NCI-H1694 treated with DMSO at 0.1 percent for 48 hours (cell line): Measurements from ENCODE around the gene IFT27.
A peak's percentile ranks its signal among the peaks of the same experiment; 100 is the strongest.
"Not testable (repeated sequence)": the region's sequence is repeated elsewhere in the genome, so short reads cannot be mapped to it uniquely, and the experiment has no call there.

Experiments used
- DNase-seq: peaks from one replicate; lab custom pipeline; 2025; lab: John Stamatoyannopoulos, UW

IFT27 gene

DNA sequence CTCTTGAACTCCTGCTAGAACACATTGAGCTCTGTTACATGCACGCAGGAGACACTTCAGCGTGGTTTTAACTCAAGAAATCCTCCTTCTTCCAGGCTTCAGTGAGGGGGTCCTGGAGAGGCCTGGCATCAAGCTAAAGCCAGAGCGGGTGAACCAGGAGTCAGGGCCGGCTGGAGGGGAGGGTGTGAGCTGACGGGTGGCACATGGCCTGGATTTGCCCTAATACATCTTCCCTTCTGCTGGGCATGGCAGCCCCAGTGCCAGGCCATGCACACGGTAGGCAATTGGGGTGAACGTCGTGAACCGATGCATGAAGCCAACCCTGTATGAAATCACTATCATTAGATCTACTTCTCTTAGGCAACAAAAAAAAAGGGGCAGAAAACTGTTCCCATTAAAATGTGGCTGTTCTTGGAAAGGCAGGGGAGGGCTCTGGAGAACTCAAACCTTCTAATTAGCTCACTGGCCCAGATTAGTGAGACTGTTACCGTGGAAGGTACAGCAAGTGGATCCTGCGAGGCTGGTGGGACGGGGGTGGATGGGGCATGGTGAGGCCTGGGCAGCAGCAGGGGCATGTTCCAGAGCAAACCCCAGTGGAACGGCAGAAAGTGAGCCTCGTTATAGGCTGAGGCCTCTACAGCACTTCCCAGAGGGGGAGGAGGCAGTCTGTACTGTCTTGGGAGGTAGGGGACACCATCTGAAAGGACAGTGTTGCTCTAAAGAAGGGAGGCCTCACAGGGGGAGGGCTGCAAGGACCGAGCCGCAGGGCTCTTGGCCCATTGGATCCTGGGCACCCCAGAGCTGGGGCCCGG lies 10.6 kb downstream of the IFT27 start:
- DNase-seq, result no peak

DNA sequence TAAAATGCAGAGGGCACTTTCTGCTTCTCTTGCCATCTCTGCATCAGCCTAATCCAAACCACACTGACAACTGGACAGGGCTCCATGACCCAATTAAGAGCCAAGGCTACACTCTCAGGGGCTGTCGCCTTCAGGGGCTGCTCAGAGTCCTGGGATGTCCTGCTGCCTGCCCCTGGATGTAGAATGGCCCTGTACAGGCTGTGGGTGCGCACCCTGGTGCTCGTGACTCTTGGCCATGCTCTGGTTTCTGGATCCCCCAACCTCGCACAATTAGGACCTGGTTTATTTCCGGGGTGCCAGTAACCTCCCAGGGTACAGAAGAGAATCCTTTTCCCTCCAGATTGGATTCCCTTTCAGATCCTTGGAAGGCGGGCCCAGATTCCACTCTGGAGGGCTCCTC lies 11.3 kb downstream of the IFT27 start:
- DNase-seq, result no peak

DNA sequence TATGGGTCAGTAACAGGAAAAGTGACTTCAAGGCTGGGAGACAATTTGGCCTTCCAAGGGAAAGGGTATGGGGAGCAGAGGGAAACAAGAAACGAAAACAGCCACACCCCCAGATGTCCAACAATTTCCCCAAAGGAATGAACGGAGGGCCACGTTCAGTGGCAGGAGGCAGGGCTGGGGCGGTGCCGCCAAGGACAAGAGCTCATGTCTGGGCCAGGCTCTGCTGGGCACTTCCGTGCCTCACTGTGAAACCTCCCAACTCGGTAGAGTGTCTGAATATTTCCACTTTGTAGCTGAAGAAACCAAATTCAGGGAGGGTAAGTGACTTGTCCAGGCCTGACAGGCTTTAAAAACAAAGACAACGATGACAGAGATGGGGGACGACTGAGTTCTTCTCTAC lies 11.9 kb downstream of the IFT27 start:
- no peak for DNase-seq

DNA sequence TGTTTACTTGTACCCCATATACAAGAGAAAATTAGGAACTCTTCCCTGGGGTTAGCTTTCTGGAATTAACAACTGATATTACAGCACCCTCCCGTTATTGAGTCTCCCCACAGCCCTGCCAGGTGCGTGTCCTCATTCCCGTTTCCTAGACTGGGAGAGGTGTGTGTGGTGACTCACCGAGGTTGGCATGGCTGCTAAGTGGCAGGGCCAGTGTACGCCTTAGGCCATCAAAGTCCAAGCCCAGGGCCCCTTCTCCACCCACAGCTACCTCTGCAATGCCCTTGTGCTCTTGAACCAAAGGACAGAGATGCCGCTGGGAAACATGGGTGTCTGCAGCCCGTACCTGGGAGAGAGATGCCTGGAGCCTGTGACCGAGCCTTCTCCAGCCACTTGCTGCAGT lies 12.3 kb downstream of the IFT27 start:
- DNase-seq, result no peak

DNA sequence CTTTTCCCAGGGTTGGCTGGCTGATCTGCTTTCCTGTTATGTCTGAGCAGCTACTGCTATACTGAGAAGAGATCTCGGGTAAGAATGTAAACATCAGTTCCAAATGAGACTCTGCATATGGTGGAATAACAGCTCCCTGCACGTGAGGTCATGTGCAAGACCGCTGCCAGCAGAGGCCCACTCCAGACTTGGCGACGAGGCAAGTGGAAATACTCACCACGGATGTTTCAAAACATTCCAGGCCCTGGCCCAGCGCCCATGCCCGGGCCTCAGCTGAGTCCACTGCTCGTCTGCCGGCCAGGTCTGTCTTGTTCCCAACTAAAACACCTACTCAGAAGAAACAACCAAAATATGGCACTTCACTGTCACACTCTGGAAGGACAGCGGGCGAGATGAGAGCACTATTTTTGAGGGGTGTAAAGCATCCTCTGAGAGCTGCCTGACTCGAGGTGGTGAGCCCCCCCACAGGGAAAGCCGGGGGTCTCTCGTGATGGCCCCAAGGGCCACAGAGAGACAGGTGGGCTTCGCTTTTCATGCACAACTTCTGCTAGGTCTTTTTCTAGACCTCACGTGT lies 13.1 kb downstream of the IFT27 start:
- no peak for DNase-seq

DNA sequence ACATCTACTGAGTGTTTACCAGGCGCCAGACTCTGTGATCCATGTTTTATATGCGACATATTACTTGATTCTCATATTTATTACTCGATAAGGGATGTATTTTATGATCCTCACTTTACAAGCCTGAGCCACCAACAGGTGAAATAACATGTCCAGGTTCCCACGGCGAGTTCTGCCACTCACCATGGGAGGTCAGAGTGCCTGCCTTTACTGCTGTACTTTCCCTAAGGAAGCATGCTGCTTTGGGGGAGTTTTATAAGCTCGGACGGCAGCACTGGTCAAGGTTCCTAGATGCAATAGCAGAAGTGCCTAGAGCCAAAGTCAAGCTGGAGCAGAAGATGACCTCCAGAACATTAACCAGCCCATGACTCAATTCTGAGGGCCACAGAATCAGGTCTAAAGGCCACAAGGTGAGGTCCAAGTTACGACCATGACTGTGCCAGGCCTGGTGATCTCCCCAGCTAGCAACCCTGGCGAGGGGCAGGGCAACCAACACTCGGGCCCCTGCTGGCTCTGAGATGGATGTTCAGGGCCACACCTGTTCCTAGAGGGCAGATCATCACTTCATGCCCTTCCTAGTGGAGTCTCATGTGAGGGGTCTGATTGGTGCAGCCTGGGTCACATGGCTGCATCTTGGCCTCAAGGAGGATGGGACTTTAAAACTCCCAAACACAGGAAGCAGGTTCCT lies 14.2 kb downstream of the IFT27 start:
- DNase-seq, result no peak

DNA sequence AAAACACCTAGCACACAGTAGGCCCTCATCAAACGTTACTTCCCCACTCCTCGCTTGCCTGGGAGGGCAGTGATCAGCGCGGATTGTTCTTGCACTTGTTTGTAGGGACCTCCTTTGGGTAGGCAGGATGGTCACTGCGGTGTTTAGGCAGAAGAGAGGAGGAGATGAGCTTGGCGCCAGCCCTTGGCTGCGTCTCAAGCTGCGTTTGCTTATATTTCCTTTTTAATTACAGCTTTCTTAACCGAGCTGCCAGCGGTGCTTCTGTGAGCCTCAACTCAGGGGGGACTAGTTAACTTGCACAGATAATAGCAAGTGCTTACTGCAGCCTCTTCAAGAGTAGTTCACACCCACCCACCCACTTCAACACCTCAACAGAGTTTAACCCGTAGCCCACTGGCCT lies 15.1 kb downstream of the IFT27 start:
- DNase-seq, result no peak

DNA sequence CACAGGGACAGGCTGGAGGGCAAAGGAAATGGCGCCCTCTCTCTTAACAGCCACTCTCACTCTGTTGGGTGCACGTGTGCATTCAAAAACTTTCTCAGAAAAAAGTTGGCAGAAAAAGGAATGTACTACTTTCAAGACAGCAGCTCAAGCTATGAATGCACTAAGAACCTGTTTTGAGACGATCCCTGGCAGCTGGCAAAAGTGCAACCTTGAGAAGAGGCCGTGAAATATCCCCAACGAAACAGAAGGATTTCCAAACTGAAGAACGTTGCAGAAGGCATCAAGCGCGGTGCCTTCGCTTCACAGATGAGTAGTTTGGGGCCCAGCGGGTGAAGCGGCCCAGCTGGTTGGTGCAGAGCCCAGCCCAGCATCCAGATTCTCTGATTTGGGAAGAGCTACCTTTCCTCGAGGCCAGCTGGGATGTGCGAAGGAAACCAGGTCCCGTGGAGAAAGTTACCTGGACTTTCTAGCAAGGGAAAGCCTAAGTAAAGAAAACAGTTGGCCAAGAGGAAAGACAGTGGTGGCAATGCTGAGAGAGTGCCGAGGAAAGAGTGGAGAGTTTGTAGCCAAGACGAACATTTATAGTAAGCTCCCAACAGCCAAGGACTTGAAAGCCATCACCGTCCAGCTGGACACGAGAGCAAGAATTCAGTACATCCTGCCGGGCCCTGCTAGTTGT lies 16.3 kb downstream of the IFT27 start:
- DNase-seq, result no peak

DNA sequence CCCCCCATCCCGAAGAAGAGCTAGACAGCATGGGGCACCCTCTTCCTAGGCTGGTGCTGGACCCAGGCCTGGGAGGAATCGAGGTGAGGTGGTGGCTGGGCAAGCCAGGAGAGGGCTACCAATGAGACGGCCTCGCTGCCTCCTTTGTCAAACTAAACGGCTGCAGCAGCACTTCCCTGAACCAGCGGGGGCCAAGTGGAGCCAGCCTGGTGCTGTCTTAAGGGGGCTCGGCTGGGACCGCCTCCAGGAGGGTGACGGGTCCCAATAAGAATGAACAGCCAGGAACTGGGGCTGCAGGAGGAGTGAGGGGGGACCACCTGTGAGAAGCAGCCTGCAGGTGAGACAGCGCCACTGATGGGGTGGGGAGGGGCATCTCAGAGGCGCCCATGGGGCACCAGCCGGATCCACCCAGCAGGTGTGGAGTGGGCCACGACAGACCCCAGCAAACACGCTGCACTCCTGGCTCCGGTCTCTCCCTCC lies 17.1 kb downstream of the IFT27 start:
- no peak for DNase-seq

DNA sequence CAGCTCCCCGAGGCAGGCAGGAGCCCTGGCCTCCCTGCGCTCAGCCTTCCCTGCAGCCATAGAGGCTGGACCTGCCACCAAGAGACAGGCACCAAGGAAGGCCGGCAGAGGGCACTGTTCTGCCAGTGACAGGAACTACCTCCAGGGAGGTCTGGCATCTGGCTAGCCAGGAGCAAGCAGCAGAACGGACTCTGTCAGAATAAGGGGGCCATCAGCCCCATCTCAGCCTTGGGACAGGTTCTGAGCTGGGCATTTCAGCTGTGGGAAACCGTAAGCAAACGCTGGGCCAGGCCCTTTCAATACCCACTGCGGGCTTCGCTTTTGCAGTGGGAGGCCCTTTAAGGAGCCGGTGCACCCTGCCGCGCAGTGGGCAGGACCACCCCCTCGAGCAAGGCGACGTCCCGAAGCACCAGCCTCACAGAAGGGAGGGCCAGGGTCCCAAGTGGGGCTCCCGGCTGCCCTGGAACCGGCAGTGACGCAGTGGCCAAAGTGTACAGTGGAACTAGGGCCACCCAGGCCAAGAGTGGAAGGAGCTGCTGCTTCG lies 18.2 kb downstream of the IFT27 start:
- peak; percentile 4 for DNase-seq

DNA sequence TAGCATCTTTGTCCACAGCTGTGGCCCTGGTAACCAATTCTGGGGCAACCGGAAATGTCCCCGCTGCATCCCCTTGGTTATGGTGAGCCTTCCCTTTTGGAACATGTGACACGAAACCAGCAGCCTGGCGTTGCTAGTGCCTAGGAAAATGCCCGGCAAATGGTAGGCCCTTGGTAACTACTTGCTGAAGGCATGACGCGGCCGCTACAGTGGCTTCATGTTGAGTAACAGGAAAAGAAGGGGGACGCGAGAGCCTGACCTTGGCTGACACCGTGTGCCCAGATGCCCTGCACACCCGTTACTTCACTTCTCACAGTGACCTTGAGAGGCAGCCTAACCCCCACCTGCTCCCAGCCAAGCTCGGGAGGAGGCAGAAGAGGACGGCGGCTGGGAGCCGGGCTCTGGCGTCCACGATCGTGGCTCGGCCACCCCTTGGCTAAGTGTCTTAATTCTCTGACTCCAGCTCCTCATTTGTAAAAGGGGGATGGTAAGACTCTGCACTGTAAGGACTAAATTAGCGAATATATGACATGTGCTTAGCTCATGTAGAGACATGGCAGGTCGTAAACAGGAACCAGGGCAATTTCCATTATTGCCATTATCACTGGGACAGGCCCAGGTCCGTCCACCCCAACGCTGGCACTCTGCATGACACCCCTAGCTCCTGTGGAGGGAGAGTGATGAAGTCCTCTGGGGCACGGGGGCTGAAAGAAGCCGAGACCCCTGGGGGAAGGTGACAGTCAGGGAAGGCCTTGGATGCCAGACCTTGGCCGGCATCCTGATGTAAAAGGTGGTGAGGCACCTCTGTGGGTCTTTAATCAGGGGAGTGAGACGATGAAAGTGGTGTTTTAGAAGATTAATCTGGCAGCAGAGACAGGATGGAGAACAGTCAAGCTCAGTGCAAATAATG lies 18.9 kb downstream of the IFT27 start:
- no peak for DNase-seq

DNA sequence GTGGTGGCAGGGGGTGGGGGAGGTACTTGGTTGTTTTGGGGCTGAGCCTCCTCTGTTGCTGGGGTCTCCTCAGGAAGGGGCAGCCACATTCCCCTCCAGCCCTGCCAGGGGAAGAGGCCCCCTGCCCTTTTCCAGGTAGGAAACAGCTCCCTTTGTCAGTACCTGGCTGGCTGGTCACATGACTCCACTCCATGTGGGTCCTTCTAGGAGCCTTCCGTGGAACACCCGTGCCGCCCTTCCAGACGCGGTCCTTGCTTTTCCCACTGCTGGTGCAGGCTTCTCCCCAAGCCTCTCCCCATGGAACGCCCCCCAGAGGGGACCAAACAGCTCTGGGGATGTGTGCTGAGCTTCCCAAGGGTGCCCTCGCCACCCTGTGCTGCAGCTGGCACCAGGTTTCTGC lies 19.9 kb downstream of the IFT27 start:
- DNase-seq, result no peak

DNA sequence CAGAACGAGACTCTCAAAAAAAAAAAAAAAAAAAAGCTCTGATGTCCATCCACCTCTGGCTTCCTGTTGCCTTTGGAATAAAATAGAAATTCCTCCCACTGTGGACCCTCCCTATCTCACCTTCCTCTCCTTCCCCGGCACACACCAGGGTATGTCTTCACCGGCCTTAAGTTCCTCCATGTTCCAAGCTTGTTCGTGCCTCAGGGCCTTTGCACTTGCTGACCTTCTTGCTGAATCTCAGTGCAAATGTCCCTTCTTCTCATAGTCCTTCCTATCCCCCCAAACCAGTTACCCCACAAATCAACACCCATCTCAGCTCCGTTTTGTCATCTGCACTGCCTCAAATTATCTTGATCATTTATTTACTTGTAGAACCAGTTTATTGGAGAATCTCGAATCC lies 20.6 kb downstream of the IFT27 start:
- DNase-seq, result no peak

DNA sequence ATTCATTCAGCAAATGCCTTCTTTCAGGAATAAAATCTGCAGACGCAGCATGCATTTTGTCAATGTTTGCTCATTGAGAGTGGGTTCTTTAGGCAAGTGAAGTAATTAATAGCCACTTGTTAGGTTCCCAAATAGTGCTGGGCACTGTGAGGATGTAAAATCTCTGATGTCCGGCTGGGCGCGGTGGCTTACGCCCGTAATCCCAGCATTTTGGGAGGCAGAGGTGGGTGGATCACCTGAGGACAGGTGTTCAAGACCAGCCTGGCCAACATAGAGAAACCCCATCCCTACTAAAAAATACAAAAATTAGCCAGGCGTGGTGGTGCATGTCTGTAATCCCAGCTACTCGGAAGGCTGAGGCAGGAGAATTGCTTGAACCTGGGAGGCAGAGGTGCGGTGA lies 21.0 kb downstream of the IFT27 start:
- not testable (repeated sequence) for DNase-seq

DNA sequence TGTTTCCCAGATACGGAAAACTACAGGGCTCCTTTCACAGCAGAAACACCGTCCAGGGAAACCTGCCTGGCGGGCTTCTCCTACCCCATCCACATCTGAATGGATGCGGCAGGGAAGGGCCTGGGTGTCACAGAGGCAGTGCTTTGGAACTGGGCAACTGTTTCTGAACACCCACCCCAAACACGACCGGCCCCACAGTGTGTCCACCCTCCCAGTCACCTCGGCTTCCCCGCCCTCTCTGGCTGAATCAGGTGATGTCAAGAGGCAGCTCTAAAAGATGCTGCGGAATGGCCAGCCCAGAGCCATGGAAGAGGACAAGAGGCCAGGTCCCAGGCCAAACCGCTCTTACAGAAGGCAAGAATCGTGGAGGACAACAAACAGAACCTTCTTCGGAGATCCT lies 22.0 kb downstream of the IFT27 start:
- DNase-seq, result no peak

DNA sequence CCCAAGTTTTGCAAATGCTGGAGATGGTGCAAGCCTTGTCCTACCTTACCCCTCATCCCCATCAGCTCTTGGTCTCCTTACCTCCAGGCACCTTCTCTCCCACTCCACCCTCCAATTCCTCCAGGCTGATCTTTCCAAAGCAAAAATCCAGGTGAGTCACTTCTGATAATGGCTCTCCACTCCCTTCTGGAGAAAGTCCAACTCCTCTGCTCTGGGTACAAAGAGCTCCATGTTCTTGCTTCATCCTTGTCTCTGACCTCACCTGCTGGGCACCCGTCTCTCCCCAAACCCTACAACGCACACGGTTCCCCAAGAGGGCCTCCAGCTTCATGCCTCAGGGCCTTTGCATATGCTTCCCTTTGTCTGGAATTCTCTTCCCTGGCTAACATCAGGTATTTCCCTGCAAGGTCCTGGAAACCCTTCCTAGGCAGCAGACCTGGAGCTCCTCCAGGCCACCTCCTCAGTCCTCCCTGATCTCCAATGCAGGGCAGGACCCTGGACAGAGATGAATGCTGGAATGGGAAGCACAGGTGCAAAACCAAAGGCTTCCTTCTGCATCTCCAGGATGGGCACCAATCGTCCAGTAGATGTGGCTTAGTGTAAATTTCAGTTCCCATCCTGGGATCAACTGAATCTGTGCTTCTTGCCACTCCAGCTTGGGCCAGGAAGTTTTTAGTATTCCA lies 22.7 kb downstream of the IFT27 start:
- DNase-seq, result no peak

DNA sequence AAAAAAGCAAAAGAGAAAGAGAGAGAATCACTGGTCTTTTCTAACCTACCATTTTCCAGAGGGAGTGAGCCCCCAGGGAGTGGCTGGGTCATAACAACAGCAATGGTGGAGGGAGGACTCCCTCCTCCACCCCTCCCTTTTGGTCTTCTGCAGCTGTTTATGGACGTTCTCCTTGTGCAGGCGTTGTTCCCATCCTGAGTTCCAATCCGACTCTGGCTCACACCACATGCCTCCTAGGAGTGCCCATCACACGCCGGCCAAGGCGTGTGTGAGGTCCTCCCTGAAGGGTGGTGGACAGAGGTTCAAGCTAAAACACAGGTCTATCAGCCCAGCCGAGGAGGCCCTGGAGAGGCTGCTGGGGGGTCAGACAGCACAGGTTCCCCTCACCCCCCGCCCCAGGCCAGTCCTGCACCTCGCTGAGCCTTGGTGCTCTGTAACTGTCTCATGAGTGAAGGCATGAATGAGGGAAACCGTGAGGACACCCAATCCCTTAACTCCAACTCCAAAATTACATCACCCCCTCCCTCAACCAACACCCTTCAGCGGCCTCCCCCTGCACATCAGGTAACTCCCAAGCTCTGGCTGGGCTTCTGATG lies 29.4 kb downstream of the IFT27 start:
- no peak for DNase-seq

DNA sequence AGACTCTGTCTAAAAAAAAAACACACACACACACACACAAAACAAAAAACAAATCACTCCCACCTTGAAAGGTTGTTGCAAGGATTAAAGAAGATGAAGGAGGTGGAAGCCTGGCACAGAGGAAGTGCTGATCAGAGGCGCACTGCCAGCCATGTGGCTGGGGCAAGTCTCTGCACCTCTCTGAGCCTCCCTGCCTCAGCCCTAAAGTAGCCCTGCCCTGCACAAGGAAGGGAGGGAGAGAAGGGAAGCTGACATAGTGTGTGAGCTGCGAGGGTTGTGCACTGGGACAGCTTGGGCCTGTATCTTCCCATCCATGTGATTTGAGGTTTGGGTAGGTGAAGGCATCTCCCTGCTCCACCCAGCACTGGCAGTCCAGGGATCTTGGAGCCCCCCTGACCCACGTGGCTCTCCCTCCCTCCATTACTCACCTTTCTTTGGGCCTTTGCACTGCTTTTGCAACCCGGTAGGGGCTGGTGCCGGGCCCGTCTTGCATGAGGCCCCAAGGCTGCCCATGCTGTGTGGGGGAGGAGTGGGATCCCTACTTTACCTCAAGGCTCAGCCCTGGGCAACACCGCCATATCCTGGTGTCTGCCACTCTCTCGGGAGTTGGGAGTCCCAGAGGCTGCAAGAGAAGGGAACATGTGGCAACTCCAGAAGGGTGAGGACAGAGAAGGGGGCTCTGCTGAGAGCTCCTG lies 30.5 kb downstream of the IFT27 start:
- no peak for DNase-seq

DNA sequence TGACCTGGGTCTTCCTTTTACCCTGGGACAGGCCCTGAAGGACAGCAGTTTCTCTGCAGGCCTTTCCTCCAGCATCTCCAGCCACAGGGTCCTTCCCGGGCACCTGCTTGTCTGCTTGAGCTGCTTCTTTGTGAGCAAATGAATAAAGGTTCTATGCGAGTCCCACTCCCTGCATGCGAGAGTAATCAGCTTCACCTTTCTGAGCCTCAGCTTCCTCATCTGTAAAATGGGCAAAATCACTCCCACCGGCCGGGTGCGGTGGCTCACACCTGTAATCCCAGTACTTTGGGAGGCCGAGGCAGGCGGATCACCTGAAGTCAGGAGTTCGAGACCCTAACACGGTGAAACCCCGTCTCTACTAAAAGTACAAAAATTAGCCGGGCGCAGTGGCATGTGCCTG lies 31.1 kb downstream of the IFT27 start:
- DNase-seq, result no peak

DNA sequence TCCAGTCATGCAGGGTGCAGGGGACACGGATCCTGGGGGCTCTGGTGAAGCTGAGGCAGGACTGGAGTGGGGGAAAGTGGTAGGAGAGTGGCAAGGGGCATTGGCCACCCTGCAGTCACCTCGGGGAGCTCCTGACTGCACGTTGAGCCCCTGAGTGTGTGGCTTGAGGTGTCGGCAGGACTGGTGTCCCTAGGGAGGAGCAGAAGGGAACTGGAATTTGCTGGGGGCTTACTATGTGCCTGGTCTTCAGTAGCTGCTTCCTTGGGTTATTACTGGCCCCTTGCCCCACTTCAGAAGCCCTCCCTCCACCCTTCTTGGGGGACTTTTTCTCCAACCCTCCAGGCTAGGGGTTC lies 31.5 kb downstream of the IFT27 start:
- DNase-seq, result no peak
